CD4-positive, alpha-beta T cell treated with Interleukin-12 subunit alpha and Interleukin-12 subunit beta, for 1 hour (primary cell): ENCODE measurements around the gene LGALS9B.
"Not testable (repeated sequence)": the region's sequence is repeated elsewhere in the genome, so short reads cannot be mapped to it uniquely, and the experiment has no call there.

Experiments
- DNase-seq: peaks from one replicate; pipeline ENCODE4 v3.0.0-alpha.2; 2020

LGALS9B gene

DNA sequence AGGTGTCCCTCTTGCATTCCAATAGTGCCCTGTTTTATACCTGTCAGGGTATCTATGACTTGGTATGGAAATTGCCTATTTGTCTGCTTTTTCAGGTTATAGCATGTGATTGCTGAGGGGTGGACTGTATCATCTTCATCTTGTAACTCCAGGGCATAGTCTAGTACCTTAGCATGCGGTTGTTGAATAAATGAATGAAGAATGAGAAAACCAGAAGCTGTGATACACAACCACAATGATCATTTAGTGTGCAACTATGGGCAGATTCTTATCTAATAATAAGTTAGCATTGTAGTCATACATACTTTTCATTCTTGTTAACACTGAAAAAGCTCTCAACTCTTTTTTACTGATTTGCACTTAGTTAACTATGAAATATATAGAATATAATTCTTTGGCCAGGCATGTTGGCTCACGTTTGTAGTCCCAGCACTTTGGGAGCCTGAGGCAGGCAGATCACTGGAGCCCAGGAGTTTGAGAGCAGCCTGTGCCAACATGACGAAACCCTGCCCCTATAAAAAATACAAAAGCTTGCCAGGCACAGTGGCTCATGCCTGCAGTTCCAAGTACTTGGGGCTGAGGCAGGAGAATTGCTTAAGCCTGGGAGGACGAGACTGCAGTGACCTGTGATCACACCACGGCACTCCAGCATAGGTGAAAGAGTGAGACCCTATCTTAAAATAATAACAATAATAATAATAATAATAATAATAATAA, 65.9 kb downstream of the LGALS9B start:
- DNase-seq: not testable (repeated sequence)

GRCh38 chr17:20400559-20401305, 66.6 kb downstream of the LGALS9B start:
- DNase-seq: not testable (repeated sequence)
